Measurements from ENCODE around the gene MYL12B. TPM values are rescaled to one million over a fixed set of nuclear protein-coding genes. Genes with fewer than 3 reads are reported as not detected.
A peak's percentile ranks its signal among the peaks of the same experiment; 100 is the strongest.

MYL12B gene
- polyA plus RNA-seq, 2 of the 4 experiments (the other 2 are of a cell fraction): 419 to 498 TPM

- no peaks in the 10 kb centered on the region for H3K9me3 ChIP-seq
- ATAC-seq (no peak), FAIRE-seq (no peak), DNase-seq (ENCODE audit: low read depth in 1 of 2, low spot score in 1 of 2) (no peak)
- 73% methylated on average over 8 of the region's 8 CpGs for WGBS (ENCODE audit: missing lambda C conversion rate)
- ChIA-PET POLR2A (interaction anchor here (2.0 kb wide), 1 partner anchor 10 kb away, joined by 14 read pairs; the partner anchor contains the start of gene MYL12B), CTCF (interaction anchor here (1.0 to 1.5 kb wide), 2 partner anchors 13 to 204 kb away, joined by 3 to 4 read pairs; no protein-coding TSS in a partner anchor)
- peak; percentile 57; the same call in 1 of the 2 replicates for TF ChIP-seq HMGXB4 (CRISPR knock-in tag; IDR thresholded peaks at IDR 0.05; ENCODE audit: borderline replicate concordance)
- no peak for TF ChIP-seq JUN (IDR thresholded peaks at IDR 0.05)
- TF ChIP-seq HOXB5 (CRISPR knock-in tag; IDR thresholded peaks at IDR 0.05): 0 out of 2 replicates have a peak, but pooled peaks have one; percentile 18
- H3K4me2 ChIP-seq: peak overlapping the region; percentile 91
- H3K4me3 ChIP-seq: no peak overlapping the region
- no peak overlapping the region; a peak in 1 of 6 replicates for H3K27ac ChIP-seq
- peaks cover 51% of the 10 kb centered on the region for H3K4me1 ChIP-seq
These were observed 10.5 kb upstream of the MYL12B start for GRCh38 chr18:3251249-3251962.

- H3K27ac ChIP-seq: no peak overlapping the region
- WGBS (ENCODE audit: missing lambda C conversion rate): 69% methylated on average over 3 of the region's 3 CpGs
- TF ChIP-seq MYC (IDR thresholded peaks at IDR 0.05; ENCODE audit: borderline replicate concordance, low read length) (no peak), MAZ (IDR thresholded peaks at IDR 0.05; ENCODE audit: borderline replicate concordance, low read depth, low read length) (no peak)
- DNase-seq (ENCODE audit: low read depth in 1 of 2, low spot score in 1 of 2) (no peak), ATAC-seq (no peak), FAIRE-seq (no peak)
- peak overlapping the region; percentile 91 for H3K4me2 ChIP-seq
- no peak overlapping the region for H3K4me3 ChIP-seq
- ChIA-PET POLR2A (interaction anchor here (2.0 kb wide), 1 partner anchor 9 kb away, joined by 14 read pairs; the partner anchor contains the start of gene MYL12B), CTCF (interaction anchor here (1.0 to 1.5 kb wide), 2 partner anchors 12 to 203 kb away, joined by 3 to 4 read pairs; no protein-coding TSS in a partner anchor)
- H3K4me1 ChIP-seq: peaks cover 56% of the 10 kb centered on the region
- no peaks in the 10 kb centered on the region for H3K9me3 ChIP-seq
These were observed 10.0 kb upstream of the MYL12B start for GRCh38 chr18:3251963-3252277.

GRCh38 chr18:3252843-3253242, 9.1 kb upstream of the MYL12B start:
- WGBS (ENCODE audit: missing lambda C conversion rate): 89% methylated on average over 1 of the region's 1 CpG
- Histone ChIP-seq H3K27ac (no peak overlapping the region), H3K4me1 (peaks cover 63% of the 10 kb centered on the region), H3K4me3 (no peak overlapping the region), H3K9me3 (no peaks in the 10 kb centered on the region), H3K4me2 (peak overlapping the region; percentile 91; the same call in 2 of the 3 replicates)
- ChIA-PET POLR2A (no interaction called here), CTCF (no interaction called here)
- TF ChIP-seq POLR2A (IDR thresholded peaks at IDR 0.05; ENCODE audit: low read length) (no peak), MAX (IDR thresholded peaks at IDR 0.05) (no peak), PBX3 (IDR thresholded peaks at IDR 0.05) (no peak)
- DNase-seq (ENCODE audit: low read depth in 1 of 2, low spot score in 1 of 2): no peak
- FAIRE-seq: no peak
- ATAC-seq: no peak

- POLR2A ChIA-PET: no interaction called here
- ATAC-seq (no peak), DNase-seq (ENCODE audit: low read depth in 1 of 2, low spot score in 1 of 2) (no peak), FAIRE-seq (no peak)
- TF ChIP-seq E2F6 (IDR thresholded peaks at IDR 0.05; ENCODE audit: borderline replicate concordance, low read depth): no peak
- no peak for TF ChIP-seq RNF2 (IDR thresholded peaks at IDR 0.05; ENCODE audit: borderline replicate concordance, low read depth)
- no peak for TF ChIP-seq PBX3 (IDR thresholded peaks at IDR 0.05)
- TF ChIP-seq CBX2 (IDR thresholded peaks at IDR 0.05; ENCODE audit: borderline replicate concordance, low read depth): no peak
- TF ChIP-seq HOXB13 (CRISPR knock-in tag; IDR thresholded peaks at IDR 0.05; ENCODE audit: low read depth): no peak
- TF ChIP-seq NFE2L2 (conservative IDR thresholded peaks at IDR 0.05; ENCODE audit: low read length): no peak
- no peak for TF ChIP-seq FOSB (CRISPR knock-in tag; IDR thresholded peaks at IDR 0.05)
- no peak for TF ChIP-seq ZNF302 (CRISPR knock-in tag; IDR thresholded peaks at IDR 0.05)
- TF ChIP-seq EP300 (IDR thresholded peaks at IDR 0.05): no peak
- no peak for TF ChIP-seq MAX (IDR thresholded peaks at IDR 0.05)
- no peak for TF ChIP-seq CHD2 (IDR thresholded peaks at IDR 0.05; ENCODE audit: low read length, partially characterized antibody)
- TF ChIP-seq ZFP36 (IDR thresholded peaks at IDR 0.05; ENCODE audit: borderline replicate concordance, partially characterized antibody): no peak
- TF ChIP-seq KDM1A (IDR thresholded peaks at IDR 0.05; ENCODE audit: low read depth): no peak
- no peak for TF ChIP-seq RFX5 (IDR thresholded peaks at IDR 0.05)
- TF ChIP-seq CBX8 (IDR thresholded peaks at IDR 0.05): no peak
- no peak for TF ChIP-seq RARB (CRISPR knock-in tag; IDR thresholded peaks at IDR 0.05)
- no peak overlapping the region for H3K4me2 ChIP-seq
- H3K4me1 ChIP-seq: peaks cover 58% of the 10 kb centered on the region
- no peaks in the 10 kb centered on the region for H3K9me3 ChIP-seq
- no peak overlapping the region for H3K4me3 ChIP-seq
- CTCF ChIA-PET: interaction anchor here (1.8 kb wide), 1 partner anchor 339 kb away, joined by 7 read pairs; no protein-coding TSS in a partner anchor
- 89% methylated on average over 4 of the region's 4 CpGs for WGBS (ENCODE audit: missing lambda C conversion rate)
- H3K27ac ChIP-seq: no peak overlapping the region
These were observed 7.2 kb upstream of the MYL12B start for GRCh38 chr18:3254725-3255124.
